Measurements from ENCODE around the gene GRID2.

DNA sequence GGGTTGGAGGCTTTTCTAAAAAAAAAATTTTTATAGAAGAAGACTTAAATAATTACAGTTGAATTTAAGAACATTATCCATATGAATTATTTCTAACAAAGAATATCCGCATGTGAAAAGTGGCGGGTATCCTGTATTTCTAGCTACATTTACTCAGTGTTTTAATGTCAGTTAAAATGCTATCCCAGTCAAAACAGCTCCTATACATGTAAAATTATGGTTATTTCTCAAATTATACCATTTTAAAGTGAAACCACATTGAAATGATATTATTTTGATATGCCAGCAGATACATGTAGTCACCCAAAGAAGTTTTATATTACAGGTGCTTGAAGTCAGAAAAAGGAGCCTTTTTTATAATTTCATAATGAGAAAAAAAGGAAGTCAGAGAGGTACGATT, 1356.3 kb downstream of the GRID2 start:
- TF ChIP-seq POLR2AphosphoS5 (IDR thresholded peaks at IDR 0.05), result no peak
- no peak for TF ChIP-seq POLR2A (IDR thresholded peaks at IDR 0.05)
- TF ChIP-seq, protein P1, sequence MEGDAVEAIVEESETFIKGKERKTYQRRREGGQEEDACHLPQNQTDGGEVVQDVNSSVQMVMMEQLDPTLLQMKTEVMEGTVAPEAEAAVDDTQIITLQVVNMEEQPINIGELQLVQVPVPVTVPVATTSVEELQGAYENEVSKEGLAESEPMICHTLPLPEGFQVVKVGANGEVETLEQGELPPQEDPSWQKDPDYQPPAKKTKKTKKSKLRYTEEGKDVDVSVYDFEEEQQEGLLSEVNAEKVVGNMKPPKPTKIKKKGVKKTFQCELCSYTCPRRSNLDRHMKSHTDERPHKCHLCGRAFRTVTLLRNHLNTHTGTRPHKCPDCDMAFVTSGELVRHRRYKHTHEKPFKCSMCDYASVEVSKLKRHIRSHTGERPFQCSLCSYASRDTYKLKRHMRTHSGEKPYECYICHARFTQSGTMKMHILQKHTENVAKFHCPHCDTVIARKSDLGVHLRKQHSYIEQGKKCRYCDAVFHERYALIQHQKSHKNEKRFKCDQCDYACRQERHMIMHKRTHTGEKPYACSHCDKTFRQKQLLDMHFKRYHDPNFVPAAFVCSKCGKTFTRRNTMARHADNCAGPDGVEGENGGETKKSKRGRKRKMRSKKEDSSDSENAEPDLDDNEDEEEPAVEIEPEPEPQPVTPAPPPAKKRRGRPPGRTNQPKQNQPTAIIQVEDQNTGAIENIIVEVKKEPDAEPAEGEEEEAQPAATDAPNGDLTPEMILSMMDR (IDR thresholded peaks at IDR 0.05), result no peak

Measured in stomach (tissue), 4 donors.